ENCODE measurements around the gene APH1B.

Gene APH1B

DNA sequence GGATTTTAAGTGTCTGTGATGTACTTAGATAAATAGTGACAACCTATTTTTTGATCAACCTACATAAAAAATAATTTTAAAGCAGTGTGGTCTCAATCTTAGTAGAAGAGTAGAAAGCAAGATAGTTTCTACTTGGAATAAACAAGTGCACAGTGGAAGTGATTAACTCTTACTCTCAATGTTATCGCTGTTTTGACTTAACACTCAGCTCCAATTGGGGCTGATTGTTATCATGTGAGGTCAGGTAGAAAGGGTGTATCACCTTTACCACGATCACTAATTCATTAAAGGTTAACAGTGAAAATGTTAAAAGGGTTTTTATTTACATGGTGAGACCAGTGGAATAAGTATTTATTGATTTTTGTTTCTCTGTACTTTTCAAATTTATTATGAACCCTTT, 22.4 kb upstream of the APH1B start:
- H3K4me2 ChIP-seq (ENCODE audit: low read length): no peak overlapping the region
- no peak overlapping the region for H3K9ac ChIP-seq (ENCODE audit: low read depth, low read length)
- peaks cover 16% of the 10 kb centered on the region for H3K36me3 ChIP-seq (ENCODE audit: insufficient read depth, low read length)
- H3K4me1 ChIP-seq (ENCODE audit: control insufficient read depth, insufficient read depth, low read length): peaks cover 37% of the 10 kb centered on the region
- H3K9me3 ChIP-seq (replicated peaks; ENCODE audit: low read length): no peaks in the 10 kb centered on the region
- H3K27me3 ChIP-seq (ENCODE audit: control insufficient read depth, insufficient read depth, low read length): no peaks in the 10 kb centered on the region
- no peak overlapping the region for H3K4me3 ChIP-seq (ENCODE audit: low read length)

DNA sequence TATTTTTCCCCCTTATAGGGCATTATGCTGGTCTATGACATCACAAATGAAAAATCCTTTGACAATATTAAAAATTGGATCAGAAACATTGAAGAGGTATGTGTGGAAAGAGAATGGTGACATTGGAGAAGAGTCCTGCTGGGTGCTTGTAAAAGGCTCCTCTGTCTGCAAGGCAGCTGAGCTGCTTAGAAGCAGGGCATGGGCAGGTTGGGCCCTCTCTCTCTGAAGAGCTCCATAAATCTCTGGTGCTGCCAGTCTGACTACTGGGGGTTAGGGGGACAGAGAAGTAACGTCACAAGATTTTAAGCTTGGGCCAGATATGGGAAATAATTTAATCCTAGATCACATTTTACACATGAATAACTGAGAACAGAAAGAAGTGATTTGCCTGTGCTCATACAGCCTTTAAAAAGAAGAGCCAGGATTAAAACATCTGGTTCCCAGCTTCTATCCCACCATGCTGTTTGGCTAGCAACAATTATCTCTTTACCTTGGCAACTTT, 21.9 kb upstream of the APH1B start:
- no peaks in the 10 kb centered on the region for H3K9me3 ChIP-seq (replicated peaks; ENCODE audit: low read length)
- H3K4me2 ChIP-seq (ENCODE audit: low read length): no peak overlapping the region
- peaks cover 36% of the 10 kb centered on the region for H3K4me1 ChIP-seq (ENCODE audit: control insufficient read depth, insufficient read depth, low read length)
- H3K36me3 ChIP-seq (ENCODE audit: insufficient read depth, low read length): peaks cover 21% of the 10 kb centered on the region
- H3K27me3 ChIP-seq (ENCODE audit: control insufficient read depth, insufficient read depth, low read length): no peaks in the 10 kb centered on the region
- no peak overlapping the region for H3K9ac ChIP-seq (ENCODE audit: low read depth, low read length)
- no peak overlapping the region for H3K4me3 ChIP-seq (ENCODE audit: low read length)

DNA sequence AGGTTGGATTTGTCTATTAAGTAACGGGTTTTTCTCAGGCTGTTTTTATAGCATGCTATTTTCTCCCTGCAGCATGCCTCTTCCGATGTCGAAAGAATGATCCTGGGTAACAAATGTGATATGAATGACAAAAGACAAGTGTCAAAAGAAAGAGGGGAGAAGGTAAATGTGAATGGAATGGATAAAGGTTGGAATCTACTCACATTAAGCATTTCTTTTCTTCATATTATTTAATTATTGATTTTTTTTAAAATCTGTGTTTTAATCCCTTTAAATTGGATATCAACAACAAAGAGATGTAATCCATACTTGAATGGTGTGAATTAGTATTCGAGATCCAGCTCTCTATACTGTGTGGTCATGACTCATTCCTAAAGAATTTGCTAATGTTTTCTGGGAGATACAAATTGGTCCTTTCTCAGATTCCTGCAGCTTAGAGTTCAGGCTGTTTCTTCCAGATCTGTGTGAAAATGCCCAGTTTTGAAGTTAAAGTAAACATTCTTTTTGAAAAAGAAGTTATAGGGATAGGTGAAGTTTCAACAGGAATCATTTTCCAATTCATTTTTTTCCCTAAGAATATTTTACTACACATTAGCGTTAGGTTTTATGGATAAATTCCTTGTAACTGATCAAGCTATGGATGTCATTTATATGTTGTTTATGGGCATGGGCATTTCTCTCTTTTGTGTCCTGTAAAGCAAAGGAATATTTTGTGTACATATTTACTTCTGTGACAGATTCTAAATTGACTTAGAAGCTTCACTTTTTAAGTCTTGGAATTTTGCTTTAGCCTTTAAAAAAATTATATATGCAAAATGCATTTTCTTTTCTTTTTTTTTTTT, 20.8 kb upstream of the APH1B start:
- H3K4me1 ChIP-seq (ENCODE audit: control insufficient read depth, insufficient read depth, low read length): peaks cover 25% of the 10 kb centered on the region
- H3K9ac ChIP-seq (ENCODE audit: low read depth, low read length): peak overlapping the region; percentile 59
- peaks cover 27% of the 10 kb centered on the region for H3K36me3 ChIP-seq (ENCODE audit: insufficient read depth, low read length)
- H3K4me3 ChIP-seq (ENCODE audit: low read length): no peak overlapping the region
- no peaks in the 10 kb centered on the region for H3K9me3 ChIP-seq (replicated peaks; ENCODE audit: low read length)
- H3K27me3 ChIP-seq (ENCODE audit: control insufficient read depth, insufficient read depth, low read length): no peaks in the 10 kb centered on the region
- H3K4me2 ChIP-seq (ENCODE audit: low read length): peak overlapping the region; percentile 56

DNA sequence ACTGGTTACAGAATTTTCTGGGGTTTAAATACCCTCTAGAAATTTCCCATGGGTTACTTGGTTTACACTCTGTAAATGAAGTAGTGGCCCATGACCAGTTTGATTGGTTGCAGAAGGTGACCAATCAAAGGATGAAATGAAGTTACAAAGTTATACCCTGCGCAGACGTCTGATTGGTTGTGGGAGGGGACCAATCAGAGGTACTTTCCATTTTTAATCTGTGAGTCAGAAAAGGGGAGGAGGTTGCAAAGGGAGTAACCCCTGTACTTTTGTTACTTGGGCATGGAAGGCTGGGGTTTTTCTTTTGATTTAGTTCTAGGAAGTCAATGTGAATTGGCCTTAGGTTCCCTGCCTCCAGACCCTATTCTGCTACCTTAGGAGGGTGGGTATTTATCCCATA, 18.7 kb upstream of the APH1B start:
- Histone ChIP-seq H3K4me1 (ENCODE audit: control insufficient read depth, insufficient read depth, low read length) (peaks cover 19% of the 10 kb centered on the region), H3K9me3 (replicated peaks; ENCODE audit: low read length) (no peaks in the 10 kb centered on the region), H3K27me3 (ENCODE audit: control insufficient read depth, insufficient read depth, low read length) (no peaks in the 10 kb centered on the region), H3K4me2 (ENCODE audit: low read length) (no peak overlapping the region), H3K4me3 (ENCODE audit: low read length) (no peak overlapping the region), H3K36me3 (ENCODE audit: insufficient read depth, low read length) (peaks cover 30% of the 10 kb centered on the region), H3K9ac (ENCODE audit: low read depth, low read length) (no peak overlapping the region)

DNA sequence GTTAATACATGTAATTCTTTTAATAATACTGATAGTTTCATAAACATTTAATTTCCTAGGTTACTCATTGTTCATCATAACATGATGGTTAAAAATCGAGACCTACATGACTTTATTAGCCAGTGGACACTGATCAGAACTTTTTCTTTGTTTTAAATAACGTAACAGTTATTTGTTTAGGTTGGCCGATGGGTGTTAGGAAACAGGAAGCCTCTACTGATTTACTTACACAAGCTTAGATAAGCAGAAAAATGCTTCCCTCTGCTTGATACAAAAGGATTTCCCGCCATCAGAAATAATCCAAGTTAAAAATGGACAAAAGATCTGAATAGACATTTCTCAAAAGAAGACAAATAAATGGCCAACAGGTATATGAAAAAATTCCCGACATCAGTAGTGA, 16.6 kb upstream of the APH1B start:
- Histone ChIP-seq H3K4me3 (ENCODE audit: low read length) (no peak overlapping the region), H3K4me1 (ENCODE audit: control insufficient read depth, insufficient read depth, low read length) (peaks cover 24% of the 10 kb centered on the region), H3K27me3 (ENCODE audit: control insufficient read depth, insufficient read depth, low read length) (no peaks in the 10 kb centered on the region), H3K9ac (ENCODE audit: low read depth, low read length) (no peak overlapping the region), H3K36me3 (ENCODE audit: insufficient read depth, low read length) (peaks cover 36% of the 10 kb centered on the region), H3K4me2 (ENCODE audit: low read length) (no peak overlapping the region), H3K9me3 (replicated peaks; ENCODE audit: low read length) (no peaks in the 10 kb centered on the region)

DNA sequence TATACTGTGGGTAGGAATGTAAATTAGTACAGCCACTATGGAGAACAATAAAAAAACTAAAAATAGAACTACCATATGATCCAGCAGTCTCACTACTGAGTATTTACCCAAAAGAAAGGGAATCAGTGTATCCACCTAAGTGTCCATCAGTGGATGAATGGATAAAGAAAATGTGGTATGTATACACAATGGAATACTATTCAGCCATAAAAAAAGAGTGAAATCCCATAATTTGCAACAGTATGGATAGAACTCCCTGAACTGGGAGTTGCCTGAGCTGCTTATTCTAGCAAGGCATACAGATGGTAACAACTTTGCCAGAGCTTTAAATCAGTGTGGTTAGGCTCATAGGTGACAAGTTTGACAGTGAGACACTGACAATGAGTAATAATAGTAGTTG, 16.1 kb upstream of the APH1B start:
- H3K4me2 ChIP-seq (ENCODE audit: low read length): no peak overlapping the region
- H3K9ac ChIP-seq (ENCODE audit: low read depth, low read length): no peak overlapping the region
- peaks cover 19% of the 10 kb centered on the region for H3K4me1 ChIP-seq (ENCODE audit: control insufficient read depth, insufficient read depth, low read length)
- H3K36me3 ChIP-seq (ENCODE audit: insufficient read depth, low read length): peaks cover 36% of the 10 kb centered on the region
- no peaks in the 10 kb centered on the region for H3K9me3 ChIP-seq (replicated peaks; ENCODE audit: low read length)
- H3K27me3 ChIP-seq (ENCODE audit: control insufficient read depth, insufficient read depth, low read length): no peaks in the 10 kb centered on the region
- H3K4me3 ChIP-seq (ENCODE audit: low read length): no peak overlapping the region

DNA sequence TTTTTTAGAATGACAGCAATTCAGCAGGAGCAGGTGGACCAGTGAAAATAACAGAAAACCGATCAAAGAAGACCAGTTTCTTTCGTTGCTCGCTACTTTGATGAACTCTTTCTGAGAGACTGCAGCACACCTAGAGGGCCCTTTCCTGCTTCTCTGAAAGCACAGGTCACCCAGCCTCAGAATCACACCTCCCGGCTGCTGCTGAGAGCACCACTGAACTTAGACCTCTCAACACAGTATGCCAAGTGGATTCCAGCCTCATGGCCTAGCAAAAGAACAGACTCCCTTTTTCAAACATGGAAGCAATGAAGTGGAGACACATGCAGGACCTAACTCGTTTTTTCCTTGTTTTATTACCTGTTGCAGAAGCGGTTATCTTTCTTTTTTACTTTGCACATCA, 13.9 kb upstream of the APH1B start:
- Histone ChIP-seq H3K27me3 (ENCODE audit: control insufficient read depth, insufficient read depth, low read length) (no peaks in the 10 kb centered on the region), H3K4me2 (ENCODE audit: low read length) (no peak overlapping the region), H3K9ac (ENCODE audit: low read depth, low read length) (no peak overlapping the region), H3K4me1 (ENCODE audit: control insufficient read depth, insufficient read depth, low read length) (peaks cover 8% of the 10 kb centered on the region), H3K9me3 (replicated peaks; ENCODE audit: low read length) (no peaks in the 10 kb centered on the region), H3K36me3 (ENCODE audit: insufficient read depth, low read length) (peaks cover 37% of the 10 kb centered on the region), H3K4me3 (ENCODE audit: low read length) (no peak overlapping the region)

DNA sequence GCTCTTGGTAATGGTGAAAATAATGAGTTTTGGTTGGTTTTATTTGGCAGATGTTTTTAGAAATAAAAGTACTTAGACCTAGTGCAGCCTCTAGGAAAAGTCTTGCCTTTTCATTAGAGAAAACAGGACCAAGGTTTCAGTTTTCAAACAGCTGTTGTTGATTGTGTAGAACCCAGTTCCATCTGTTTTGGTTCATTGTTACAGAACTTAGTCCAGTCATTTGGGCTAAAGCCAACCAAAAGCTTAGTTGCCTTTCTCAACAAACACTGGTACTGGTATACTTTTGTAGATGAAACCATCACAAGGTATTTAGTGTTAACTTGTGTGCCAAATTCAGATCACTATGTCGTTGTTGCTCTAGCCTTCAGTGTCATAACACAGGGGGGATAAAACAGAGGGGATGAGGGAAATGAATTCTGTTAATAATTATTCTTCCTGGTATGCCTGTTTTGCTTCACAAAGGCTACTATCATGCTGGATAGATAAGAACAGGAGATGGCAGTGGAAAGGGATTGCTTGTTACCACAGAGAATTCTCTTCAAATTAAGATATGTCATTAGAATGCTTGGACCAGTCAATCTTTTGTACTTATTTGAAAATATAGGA, 12.6 kb upstream of the APH1B start:
- no peaks in the 10 kb centered on the region for H3K27me3 ChIP-seq (ENCODE audit: control insufficient read depth, insufficient read depth, low read length)
- no peak overlapping the region for H3K4me2 ChIP-seq (ENCODE audit: low read length)
- H3K4me3 ChIP-seq (ENCODE audit: low read length): no peak overlapping the region
- no peaks in the 10 kb centered on the region for H3K9me3 ChIP-seq (replicated peaks; ENCODE audit: low read length)
- peak overlapping the region; percentile 5 for H3K9ac ChIP-seq (ENCODE audit: low read depth, low read length)
- peaks cover 8% of the 10 kb centered on the region for H3K4me1 ChIP-seq (ENCODE audit: control insufficient read depth, insufficient read depth, low read length)
- H3K36me3 ChIP-seq (ENCODE audit: insufficient read depth, low read length): peaks cover 30% of the 10 kb centered on the region

DNA sequence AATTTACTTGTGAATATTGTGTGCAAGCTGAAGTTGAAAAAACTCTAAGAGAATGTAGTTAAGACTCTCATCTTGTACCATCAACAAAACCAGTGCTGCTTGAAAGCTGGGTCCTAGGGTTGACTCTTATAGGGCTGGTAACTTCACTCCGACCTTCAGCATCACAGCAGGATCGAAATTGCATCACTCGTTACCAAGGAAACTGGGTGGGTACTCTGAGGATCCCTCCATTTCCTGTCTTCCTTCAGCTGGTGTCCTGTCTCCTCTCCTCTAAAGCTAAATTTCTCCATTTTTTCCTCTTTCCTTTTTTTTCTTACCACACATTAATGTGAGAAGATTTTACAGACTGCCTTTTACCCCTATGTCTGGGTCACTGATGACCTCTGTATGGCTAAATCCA, 3.0 kb upstream of the APH1B start:
- Histone ChIP-seq H3K36me3 (ENCODE audit: insufficient read depth, low read length) (no peaks in the 10 kb centered on the region), H3K27me3 (ENCODE audit: control insufficient read depth, insufficient read depth, low read length) (no peaks in the 10 kb centered on the region), H3K9me3 (replicated peaks; ENCODE audit: low read length) (no peaks in the 10 kb centered on the region), H3K9ac (ENCODE audit: low read depth, low read length) (no peak overlapping the region), H3K4me3 (ENCODE audit: low read length) (no peak overlapping the region), H3K4me1 (ENCODE audit: control insufficient read depth, insufficient read depth, low read length) (peaks cover 12% of the 10 kb centered on the region), H3K4me2 (ENCODE audit: low read length) (no peak overlapping the region)

DNA sequence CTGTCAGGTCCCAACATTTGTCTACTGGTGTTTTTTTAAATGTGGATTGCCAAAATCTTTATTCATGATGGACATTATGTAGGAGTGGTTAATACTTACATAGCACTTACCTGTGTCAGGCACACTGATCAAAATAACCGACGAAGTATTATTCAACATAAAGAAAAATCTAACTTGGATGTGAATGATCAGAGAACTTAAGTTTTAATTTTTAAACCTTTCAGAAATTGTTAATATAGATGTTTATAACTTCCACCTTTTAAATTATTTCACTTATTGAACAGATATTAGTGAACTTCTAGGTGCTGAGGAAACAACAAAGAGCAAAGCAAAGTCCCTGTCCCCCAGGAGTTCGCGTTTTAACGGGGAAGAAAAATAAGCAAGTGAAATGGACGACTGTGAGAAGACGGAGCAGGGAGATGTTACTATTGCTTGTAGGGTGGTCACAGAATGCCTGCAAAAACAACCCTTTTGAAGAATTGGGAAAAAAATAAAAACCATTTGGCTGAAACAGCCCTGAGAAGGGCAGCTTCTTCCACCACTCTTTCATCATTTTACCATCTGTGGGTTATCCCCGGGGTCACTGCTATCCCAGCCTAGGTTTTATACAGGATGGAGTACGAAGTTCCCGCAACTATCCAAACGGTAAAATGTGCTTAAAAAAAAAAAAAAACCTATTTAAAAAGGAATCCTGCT, 915 bp upstream of the APH1B start:
- Histone ChIP-seq H3K4me2 (ENCODE audit: low read length) (peak overlapping the region; percentile 97), H3K36me3 (ENCODE audit: insufficient read depth, low read length) (peaks cover 15% of the 10 kb centered on the region), H3K9ac (ENCODE audit: low read depth, low read length) (peak overlapping the region; percentile 93), H3K4me1 (ENCODE audit: control insufficient read depth, insufficient read depth, low read length) (peaks cover 12% of the 10 kb centered on the region), H3K27me3 (ENCODE audit: control insufficient read depth, insufficient read depth, low read length) (no peaks in the 10 kb centered on the region), H3K9me3 (replicated peaks; ENCODE audit: low read length) (no peaks in the 10 kb centered on the region), H3K4me3 (ENCODE audit: low read length) (peak overlapping the region; percentile 82)

DNA sequence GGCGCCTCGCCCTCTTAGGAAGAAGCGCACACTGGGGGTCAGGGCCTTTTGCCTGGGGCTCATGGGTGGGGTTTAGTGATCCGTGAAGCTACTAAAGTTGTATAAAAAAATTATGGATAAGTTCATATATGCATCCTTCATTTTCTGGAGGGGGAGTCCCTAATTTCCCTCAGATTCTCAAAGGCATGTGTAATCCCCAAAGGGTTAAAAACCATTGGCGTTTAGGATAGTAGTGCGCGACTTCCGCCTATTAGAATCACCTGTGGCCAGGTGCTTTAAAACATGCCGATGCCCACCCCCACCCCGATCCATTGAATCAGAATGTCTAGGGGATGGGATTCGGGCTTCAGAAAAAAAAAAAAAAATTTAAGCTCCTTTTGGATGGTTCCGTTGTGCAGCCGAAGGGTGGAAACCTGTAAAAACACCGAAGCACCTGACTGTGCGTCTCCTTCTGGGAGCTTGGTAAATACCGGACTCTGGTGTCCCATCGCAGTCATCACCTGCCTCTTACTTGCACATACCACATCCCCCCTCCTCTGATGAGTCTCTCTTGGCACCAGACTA, 570 bp downstream of the APH1B start:
- Histone ChIP-seq H3K4me3 (ENCODE audit: low read length) (peak overlapping the region; percentile 98), H3K36me3 (ENCODE audit: insufficient read depth, low read length) (peaks cover 17% of the 10 kb centered on the region), H3K9me3 (replicated peaks; ENCODE audit: low read length) (no peaks in the 10 kb centered on the region), H3K27me3 (ENCODE audit: control insufficient read depth, insufficient read depth, low read length) (no peaks in the 10 kb centered on the region), H3K9ac (ENCODE audit: low read depth, low read length) (peak overlapping the region; percentile 96), H3K4me1 (ENCODE audit: control insufficient read depth, insufficient read depth, low read length) (peaks cover 12% of the 10 kb centered on the region), H3K4me2 (ENCODE audit: low read length) (peak overlapping the region; percentile 96)
